Measurements from ENCODE around the gene CCK.

DNA sequence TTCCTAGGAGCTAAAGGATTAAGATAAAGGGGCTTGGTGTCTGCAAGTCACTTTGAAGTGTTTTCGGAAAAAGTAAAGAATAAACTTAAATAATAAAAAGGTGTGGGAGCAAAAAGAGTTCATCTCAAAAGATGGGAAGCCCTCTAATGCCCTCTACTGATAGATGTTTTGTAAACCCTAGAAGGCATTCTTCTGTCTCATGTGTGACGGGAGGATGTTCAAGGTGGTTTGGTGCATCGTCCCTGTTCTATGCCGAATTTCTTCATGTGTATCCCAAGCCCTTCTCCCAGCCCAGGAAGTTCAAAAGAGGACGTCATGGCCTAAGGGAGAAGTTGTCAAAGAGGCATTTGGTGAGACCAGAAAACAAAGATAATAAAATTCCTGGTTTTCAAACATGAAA, 37.2 kb downstream of the CCK start:
- no peak for TF ChIP-seq POLR2AphosphoS5 (IDR thresholded peaks at IDR 0.05; ENCODE audit: low read depth, low read length)
- no peak for TF ChIP-seq TAF1 (IDR thresholded peaks at IDR 0.05; ENCODE audit: borderline replicate concordance, low read depth, low read length)

All from GM12892 (cell line).